GM23248 (cell line): Measurements from ENCODE around the gene THNSL1. TPM values are rescaled to one million over a fixed set of nuclear protein-coding genes. Genes with fewer than 3 reads are reported as not detected.
A peak's percentile ranks its signal among the peaks of the same experiment; 100 is the strongest.
"Not testable (repeated sequence)": the region's sequence is repeated elsewhere in the genome, so short reads cannot be mapped to it uniquely, and the experiment has no call there.

Experiments
- DNase-seq: peaks from one replicate; pipeline ENCODE4 v3.0.0-alpha.2; 2015
- H2AFZ ChIP-seq: fragments of 200-600 bp; sonication (generic); 2 replicates; pipeline ENCODE4 v1.6.1; 2016; ENCODE audit warnings: antibody characterized with exemption
- H3F3A ChIP-seq: fragments of 200-600 bp; sonication (generic); 2 replicates; pipeline ENCODE4 v1.6.1; 2016; ENCODE audit warnings: mild to moderate bottlenecking, antibody characterized with exemption, mixed run types; ENCODE audit not compliant: insufficient read depth
- H3K27ac ChIP-seq: fragments of 200-600 bp; sonication (generic); 2 replicates; pipeline ENCODE4 v1.5.1; 2016; ENCODE audit warnings: mild to moderate bottlenecking
- H3K27me3 ChIP-seq: fragments of 200-600 bp; sonication (generic); replicated peaks from 2 replicates; pipeline ENCODE4 v1.6.1; 2016; ENCODE audit warnings: mild to moderate bottlenecking; ENCODE audit not compliant: insufficient read depth
- H3K36me3 ChIP-seq: fragments of 200-600 bp; sonication (generic); 2 replicates; pipeline ENCODE4 v1.6.1; 2016; ENCODE audit warnings: low read depth, mild to moderate bottlenecking
- H3K4me1 ChIP-seq: fragments of 200-600 bp; sonication (generic); 2 replicates; pipeline ENCODE4 v1.6.1; 2016; ENCODE audit warnings: mild to moderate bottlenecking; ENCODE audit not compliant: insufficient read depth
- H3K4me2 ChIP-seq: fragments of 200-600 bp; sonication (generic); one replicate; pipeline ENCODE4 v1.6.1; 2016; ENCODE audit warnings: mild to moderate bottlenecking; ENCODE audit not compliant: unreplicated experiment
- H3K4me3 ChIP-seq: fragments of 200-600 bp; sonication (generic); 2 replicates; pipeline ENCODE4 v1.5.1; 2016; ENCODE audit warnings: mild to moderate bottlenecking
- H3K79me2 ChIP-seq: fragments of 200-600 bp; sonication (generic); 2 replicates; pipeline ENCODE4 v1.6.1; 2016; ENCODE audit warnings: mild to moderate bottlenecking; ENCODE audit not compliant: insufficient read depth
- H3K9ac ChIP-seq: fragments of 200-600 bp; sonication (generic); 2 replicates; pipeline ENCODE4 v1.6.1; 2016; ENCODE audit warnings: mild to moderate bottlenecking
- H3K9me2 ChIP-seq: fragments of 200-600 bp; sonication (generic); 2 replicates; pipeline ENCODE4 v1.6.1; 2016; ENCODE audit warnings: mixed run types, mild to moderate bottlenecking, moderate library complexity; ENCODE audit not compliant: insufficient read depth
- H3K9me3 ChIP-seq: fragments of 200-600 bp; sonication (generic); one replicate; pipeline ENCODE4 v1.6.1; 2017; ENCODE audit warnings: low read depth
- H4K20me1 ChIP-seq: fragments of 200-600 bp; sonication (generic); 2 replicates; pipeline ENCODE4 v1.6.0; 2016; ENCODE audit not compliant: insufficient read depth
- EZH2 ChIP-seq: fragments of 200-600 bp; sonication (generic); IDR thresholded peaks from 2 replicates; pipeline ENCODE4 v1.6.1; 2018; ENCODE audit warnings: antibody characterized with exemption, mild to moderate bottlenecking; ENCODE audit not compliant: insufficient read depth, poor library complexity, severe bottlenecking
- EZH2phosphoT487 ChIP-seq: fragments of 200-600 bp; sonication (generic); IDR thresholded peaks from 2 replicates; pipeline ENCODE4 v1.6.1; 2018; ENCODE audit warnings: antibody characterized with exemption, moderate library complexity, mild to moderate bottlenecking, low read depth; ENCODE audit not compliant: insufficient read depth
- WGBS, 2 experiments: methylation state at CpG; one replicate each; pipeline ENCODE4 v1.1.6; 2015 to 2017; ENCODE audit warnings: low lambda C conversion rate in 2 of 2, low coverage in 1 of 2; ENCODE audit errors: missing lambda C conversion rate in 2 of 2; 5-methylcytosine and 5-hydroxymethylcytosine counted together
- in situ Hi-C: fragments of 300-500 bp; cut with MboI; formaldehyde crosslinking; loops from 2 replicates; pipeline ENCODE4 v1.15.0; 2020
- polyA plus RNA-seq: library from polyadenylated mRNA; unstranded; fragments of >200 nt; fragmentation: Nextera tagmentation; extraction: Ambion mirVana; gene quantifications from 2 replicates; pipeline ENCODE4 v1.2.1, GENCODE V29; 2016
- total RNA-seq: library from RNA; depleted of rRNA; stranded (reverse); fragments of >200 nt; shearing (Covaris generic); gene quantifications from 2 replicates; pipeline ENCODE4 v1.2.3, GENCODE V29; 2014; rRNA removed

The THNSL1 gene
- total RNA-seq (2.7 and 3.0 TPM in 2 replicates), polyA plus RNA-seq (4.4 and 5.2 TPM in 2 replicates)

DNA sequence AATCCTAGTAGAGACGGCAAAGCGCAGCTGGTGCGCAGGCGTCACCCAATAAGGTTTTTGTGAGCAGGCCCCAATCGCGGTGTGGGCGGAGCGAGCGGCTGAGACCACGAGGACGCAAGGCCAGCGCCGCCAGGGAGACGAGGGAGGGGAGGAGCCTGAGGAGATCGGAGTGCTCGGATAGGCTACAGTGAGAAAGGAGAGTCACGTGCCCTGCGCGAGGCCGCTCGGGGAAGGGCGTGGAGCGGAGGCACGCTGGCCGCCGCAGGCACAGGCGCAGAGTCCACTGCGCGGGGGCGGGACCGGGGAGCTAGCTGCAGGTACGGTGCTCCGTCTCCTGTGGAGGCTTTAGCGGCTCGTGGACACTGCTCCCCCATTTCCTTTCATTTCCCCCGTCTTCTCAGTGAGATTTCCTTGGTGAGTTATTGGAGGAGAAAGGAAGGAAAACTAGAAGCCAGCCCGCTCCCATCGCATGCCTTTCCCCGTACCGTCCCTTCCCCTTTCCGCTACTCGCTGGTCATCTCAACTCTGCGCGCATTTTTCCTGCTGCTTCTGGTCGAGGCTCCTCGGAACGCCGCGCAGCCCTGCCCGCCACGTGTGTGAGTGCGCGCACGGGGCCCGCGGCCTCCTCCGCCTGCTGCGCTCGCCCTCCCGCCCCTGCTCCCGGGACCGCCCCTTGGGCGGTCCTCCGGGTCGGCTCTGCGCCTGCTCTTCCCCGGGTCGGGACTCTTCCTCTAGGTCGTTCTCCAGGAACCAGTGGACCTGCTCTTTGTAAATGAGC is at the start of gene THNSL1:
THNSL1 (plus strand) TSS at position 237 of the 778 bp plus-strand sequence. CDS start 6,612 bp downstream, outside the sequence.
- H3K9me2 ChIP-seq, result no peaks in the 10 kb centered on the region
- in situ Hi-C loops, result no loop called here
- H4K20me1 ChIP-seq, result no peaks in the 10 kb centered on the region
- H2AFZ ChIP-seq, result peak within 1 kb of the TSS; percentile 94
- no peaks in the 10 kb centered on the region for H3K36me3 ChIP-seq
- peak within 1 kb of the TSS; percentile 89 for H3K9ac ChIP-seq
- peaks cover 11% of the 10 kb centered on the region for H3K4me1 ChIP-seq
- DNase-seq, result peak; percentile 100
- TF ChIP-seq EZH2 (no peak), EZH2phosphoT487 (no peak)
- peak within 1 kb of the TSS; percentile 81 for H3K4me3 ChIP-seq
- peak within 1 kb of the TSS; percentile 94 for H3K27ac ChIP-seq
- peaks cover 16% of the 10 kb centered on the region for H3F3A ChIP-seq
- H3K27me3 ChIP-seq, result no peaks in the 10 kb centered on the region
- 0 out of 2 replicates have a peak, but pooled peaks cover 6% of the 10 kb centered on the region for H3K79me2 ChIP-seq
- H3K4me2 ChIP-seq, result peak within 1 kb of the TSS; percentile 92
- 0 to 1% methylated on average over 61 to 69 of the region's 69 CpGs for WGBS, 2 experiments
- no peaks in the 10 kb centered on the region for H3K9me3 ChIP-seq

GRCh38 chr10:24966962-24967481 is 49.4 kb upstream of the THNSL1 start:
- no peaks in the 10 kb centered on the region for H3K27me3 ChIP-seq
- H2AFZ ChIP-seq, result no peak overlapping the region
- no peak overlapping the region for H3K27ac ChIP-seq
- no peak overlapping the region for H3K4me2 ChIP-seq
- no peaks in the 10 kb centered on the region for H3K9me3 ChIP-seq
- no peak for TF ChIP-seq EZH2
- no peak for TF ChIP-seq EZH2phosphoT487
- in situ Hi-C loops, result no loop called here
- H3K9ac ChIP-seq, result no peak overlapping the region
- peaks cover 8% of the 10 kb centered on the region for H3K4me1 ChIP-seq
- H3K36me3 ChIP-seq, result no peaks in the 10 kb centered on the region
- no peak for DNase-seq
- 87 to 88% methylated on average over 5 of the region's 5 CpGs for WGBS, 2 experiments
- H4K20me1 ChIP-seq, result no peaks in the 10 kb centered on the region
- 0 out of 2 replicates have a peak, but pooled peaks cover 3% of the 10 kb centered on the region for H3K9me2 ChIP-seq
- no peak overlapping the region for H3K4me3 ChIP-seq
- H3K79me2 ChIP-seq, result no peaks in the 10 kb centered on the region
- H3F3A ChIP-seq, result no peaks in the 10 kb centered on the region

DNA sequence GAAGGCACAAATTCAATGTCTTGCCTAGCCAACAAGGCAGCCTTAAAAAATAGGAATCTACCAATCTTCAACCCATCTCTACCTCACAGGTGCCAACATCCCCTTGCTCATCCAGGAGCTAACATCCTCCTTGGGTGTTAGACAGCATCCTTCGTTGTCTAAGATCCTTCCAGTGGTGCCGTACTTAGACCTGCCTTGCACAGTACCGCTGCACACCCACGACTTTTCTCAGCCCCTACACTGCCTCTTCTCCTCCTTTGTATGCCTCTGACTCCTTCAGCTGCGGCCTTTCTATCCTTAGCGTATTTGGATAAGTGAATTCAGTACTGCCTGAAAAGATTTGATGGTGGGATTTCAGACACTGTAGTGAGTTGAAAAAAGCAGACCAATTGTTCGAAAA is 48.1 kb upstream of the THNSL1 start:
- in situ Hi-C loops, result no loop called here
- H4K20me1 ChIP-seq, result no peaks in the 10 kb centered on the region
- no peaks in the 10 kb centered on the region for H3K79me2 ChIP-seq
- no peak for TF ChIP-seq EZH2phosphoT487
- TF ChIP-seq EZH2, result no peak
- WGBS, 2 experiments, result 94 to 95% methylated on average over 7 of the region's 7 CpGs
- no peaks in the 10 kb centered on the region for H3F3A ChIP-seq
- H3K27ac ChIP-seq, result no peak overlapping the region
- H3K9me2 ChIP-seq, result no peaks in the 10 kb centered on the region
- H3K36me3 ChIP-seq, result no peaks in the 10 kb centered on the region
- peaks cover 8% of the 10 kb centered on the region for H3K4me1 ChIP-seq
- no peak overlapping the region for H3K4me3 ChIP-seq
- H3K9ac ChIP-seq, result no peak overlapping the region
- H3K27me3 ChIP-seq, result no peaks in the 10 kb centered on the region
- DNase-seq, result no peak
- H2AFZ ChIP-seq, result no peak overlapping the region
- no peaks in the 10 kb centered on the region for H3K9me3 ChIP-seq
- H3K4me2 ChIP-seq, result no peak overlapping the region

DNA sequence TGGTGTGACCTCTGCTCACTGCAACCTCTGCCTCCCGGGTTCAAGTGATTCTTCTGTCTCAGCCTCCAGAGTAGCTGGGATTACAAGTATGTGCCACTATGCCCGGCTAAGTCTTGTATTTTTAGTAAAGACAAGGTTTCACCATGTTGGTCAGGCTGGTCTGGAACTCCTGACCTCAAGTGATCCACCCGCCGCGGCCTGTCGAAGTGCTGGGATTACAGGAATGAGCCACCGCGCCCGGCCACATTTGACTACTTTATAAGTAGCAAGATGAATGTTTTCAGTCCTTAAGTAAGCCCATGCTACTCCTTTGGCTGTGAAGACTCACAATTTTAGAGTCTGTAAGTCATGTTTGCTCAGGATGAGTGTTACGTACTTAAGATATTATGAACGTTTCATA is 47.5 kb upstream of the THNSL1 start:
- H3K27ac ChIP-seq, H3K4me2 ChIP-seq, H3K4me1 ChIP-seq, H3K9ac ChIP-seq, H3K27me3 ChIP-seq, DNase-seq, H3K36me3 ChIP-seq, H3K9me3 ChIP-seq, H4K20me1 ChIP-seq, H3K4me3 ChIP-seq, H3K79me2 ChIP-seq, H2AFZ ChIP-seq, H3K9me2 ChIP-seq, H3F3A ChIP-seq, in situ Hi-C loops: not testable (repeated sequence)
- WGBS, 2 experiments, result 89 to 96% methylated on average over 11 of the region's 11 CpGs
